RWPE1 (cell line): ENCODE results near the gene CCDC148.

Experiments
- CTCF ChIA-PET: fragments of 350-600 bp; sonication (Branson Sonifier 250); formaldehyde crosslinking; extraction: SDS; loops from one replicate; lab custom pipeline; 2021; lab: Yijun Ruan, JAX
- POLR2A ChIA-PET: fragments of 400-600 bp; formaldehyde crosslinking; extraction: SDS; loops from one replicate; lab custom pipeline; 2020; ENCODE audit warnings: antibody characterized with exemption; ENCODE audit not compliant: low non-redundant PET; lab: Yijun Ruan, JAX
- DNase-seq: peaks from one replicate; pipeline ENCODE4 v3.0.0; 2012; ENCODE audit warnings: low spot score
- H3K27ac ChIP-seq: fragments of 450-650 bp; 2 replicates; pipeline ENCODE4 v1.5.1; 2017
- CTCF ChIP-seq: fragments of 450-650 bp; conservative IDR thresholded peaks from 2 replicates; pipeline ENCODE4 v1.5.1; 2017; ENCODE audit warnings: low read depth, mild to moderate bottlenecking

The CCDC148 gene

GRCh38 chr2:158300394-158300793 is 156.2 kb downstream of the CCDC148 start:
- ChIA-PET POLR2A (no interaction called here), CTCF (interaction anchor here (0.6 kb wide), 1 partner anchor 347 kb away, joined by 3 read pairs; no protein-coding TSS in a partner anchor)
- TF ChIP-seq CTCF = no peak
- DNase-seq = no peak
- H3K27ac ChIP-seq = no peak overlapping the region

GRCh38 chr2:158297606-158298005 is 158.9 kb downstream of the CCDC148 start:
- H3K27ac ChIP-seq = no peak overlapping the region
- ChIA-PET CTCF (interaction anchor here (0.6 kb wide), 1 partner anchor 41 kb away, joined by 3 read pairs; no protein-coding TSS in a partner anchor), POLR2A (no interaction called here)
- TF ChIP-seq CTCF = no peak
- DNase-seq = no peak

GRCh38 chr2:158297120-158297519 is 159.4 kb downstream of the CCDC148 start:
- no peak overlapping the region for H3K27ac ChIP-seq
- CTCF ChIA-PET = interaction anchor here (0.6 kb wide), 1 partner anchor 41 kb away, joined by 3 read pairs; no protein-coding TSS in a partner anchor
- no peak for TF ChIP-seq CTCF
- DNase-seq = no peak
- POLR2A ChIA-PET = no interaction called here

GRCh38 chr2:158293722-158294121 is 162.8 kb downstream of the CCDC148 start:
- no peak for TF ChIP-seq CTCF
- ChIA-PET CTCF (no interaction called here), POLR2A (no interaction called here)
- DNase-seq = no peak
- H3K27ac ChIP-seq = no peak overlapping the region

- DNase-seq = peak; percentile 3
- TF ChIP-seq CTCF = no peak
- no peak overlapping the region for H3K27ac ChIP-seq
- ChIA-PET POLR2A (no interaction called here), CTCF (interaction anchor here (0.7 kb wide), 1 partner anchor 220 kb away, joined by 4 read pairs; no protein-coding TSS in a partner anchor)
Observed at GRCh38 chr2:158291544-158292180, 164.9 kb downstream of the CCDC148 start.

- no peak overlapping the region for H3K27ac ChIP-seq
- POLR2A ChIA-PET = no interaction called here
- DNase-seq = no peak
- CTCF ChIA-PET = no interaction called here
- no peak for TF ChIP-seq CTCF
Observed at GRCh38 chr2:158290225-158290624, 166.3 kb downstream of the CCDC148 start.
